Trophoblast cell (in vitro differentiated cells and primary cell): Measurements from ENCODE around the gene NAGPA.
A peak's percentile ranks its signal among the peaks of the same experiment; 100 is the strongest.

ENCODE experiments used
- DNase-seq, 2 donors: peaks; one replicate each; pipeline ENCODE4 v3.0.0-alpha.2; 2016
- H2AFZ ChIP-seq: 2 replicates; pipeline ENCODE4 v1.6.1; 2013; ENCODE audit warnings: low read length, moderate library complexity, mild to moderate bottlenecking; ENCODE audit not compliant: insufficient read depth, poor library complexity
- H2AK5ac ChIP-seq: 2 replicates; pipeline ENCODE4 v1.6.1; 2013; ENCODE audit warnings: mild to moderate bottlenecking, low read length
- H2BK120ac ChIP-seq: 2 replicates; pipeline ENCODE4 v1.6.1; 2013; ENCODE audit warnings: low read length, mild to moderate bottlenecking, moderate library complexity; ENCODE audit not compliant: insufficient read depth, poor library complexity
- H2BK12ac ChIP-seq: 2 replicates; pipeline ENCODE4 v1.6.1; 2013; ENCODE audit warnings: mild to moderate bottlenecking, low read length, moderate library complexity
- H2BK5ac ChIP-seq: 2 replicates; pipeline ENCODE4 v1.6.1; 2013; ENCODE audit warnings: low read length, low read depth, moderate library complexity, mild to moderate bottlenecking; ENCODE audit not compliant: poor library complexity
- H3K14ac ChIP-seq: 2 replicates; pipeline ENCODE4 v1.6.1; 2013; ENCODE audit warnings: mild to moderate bottlenecking, low read length
- H3K18ac ChIP-seq: 2 replicates; pipeline ENCODE4 v1.6.1; 2013; ENCODE audit warnings: mild to moderate bottlenecking, low read length
- H3K23ac ChIP-seq: 2 replicates; pipeline ENCODE4 v1.6.1; 2013; ENCODE audit warnings: low read length
- H3K27ac ChIP-seq: 2 replicates; pipeline ENCODE4 v1.5.1; 2013; ENCODE audit warnings: low read depth, mild to moderate bottlenecking, inconsistent platforms, low read length, moderate library complexity
- H3K27me3 ChIP-seq: 2 replicates; pipeline ENCODE4 v1.6.1; 2013; ENCODE audit warnings: inconsistent platforms, mild to moderate bottlenecking, low read length, moderate library complexity; ENCODE audit not compliant: insufficient read depth
- H3K36me3 ChIP-seq, 2 experiments: 1 replicate in 1 of 2; 2 replicates in 1 of 2; pipeline ENCODE4 v1.6.1; 2013; ENCODE audit warnings: low read length in 2 of 2, mild to moderate bottlenecking in 2 of 2, moderate library complexity in 1 of 2; ENCODE audit not compliant: insufficient read depth in 2 of 2, control insufficient read depth in 1 of 2
- H3K4ac ChIP-seq: 2 replicates; pipeline ENCODE4 v1.6.1; 2013; ENCODE audit warnings: low read depth, mild to moderate bottlenecking, low read length, moderate library complexity
- H3K4me1 ChIP-seq, 2 experiments: 1 replicate in 1 of 2; 2 replicates in 1 of 2; pipeline ENCODE4 v1.6.1; 2013; ENCODE audit warnings: low read length in 2 of 2, mild to moderate bottlenecking in 2 of 2, moderate library complexity in 1 of 2; ENCODE audit not compliant: insufficient read depth in 2 of 2, control insufficient read depth in 1 of 2
- H3K4me2 ChIP-seq: 2 replicates; pipeline ENCODE4 v1.6.1; 2013; ENCODE audit warnings: inconsistent platforms, mild to moderate bottlenecking, low read length, moderate library complexity
- H3K4me3 ChIP-seq: 2 replicates; pipeline ENCODE4 v1.5.1; 2013; ENCODE audit warnings: mild to moderate bottlenecking, low read depth, low read length, inconsistent platforms
- H3K79me1 ChIP-seq: one replicate; pipeline ENCODE4 v1.6.1; 2013; ENCODE audit warnings: low read length
- H3K79me2 ChIP-seq: 2 replicates; pipeline ENCODE4 v1.6.1; 2013; ENCODE audit warnings: low read length, mild to moderate bottlenecking; ENCODE audit not compliant: control insufficient read depth, insufficient read depth, poor library complexity
- H3K9ac ChIP-seq: 2 replicates; pipeline ENCODE4 v1.6.1; 2013; ENCODE audit warnings: mild to moderate bottlenecking, low read length
- H3K9me3 ChIP-seq: 2 replicates; pipeline ENCODE4 v1.6.1; 2013; ENCODE audit warnings: low read depth, mild to moderate bottlenecking, control low read depth, inconsistent platforms, low read length; ENCODE audit not compliant: insufficient read depth
- H4K12ac ChIP-seq: 2 replicates; pipeline ENCODE4 v1.6.1; 2013; ENCODE audit warnings: low read depth, mild to moderate bottlenecking, low read length, moderate library complexity
- H4K8ac ChIP-seq: 2 replicates; pipeline ENCODE4 v1.6.1; 2013; ENCODE audit warnings: low read depth, mild to moderate bottlenecking, low read length, moderate library complexity
- H4K91ac ChIP-seq: one replicate; pipeline ENCODE4 v1.6.1; 2013; ENCODE audit warnings: low read depth, mild to moderate bottlenecking, low read length, moderate library complexity
- WGBS: extraction: QIAGEN DNeasy Blood & Tissue Kit; methylation state at CpG from one replicate; pipeline ENCODE4 v1.1.7; 2013; ENCODE audit warnings: missing lambda C conversion rate; ENCODE audit not compliant: insufficient read length, insufficient coverage; ENCODE audit errors: extremely low coverage; 5-methylcytosine and 5-hydroxymethylcytosine counted together

Gene NAGPA

DNA sequence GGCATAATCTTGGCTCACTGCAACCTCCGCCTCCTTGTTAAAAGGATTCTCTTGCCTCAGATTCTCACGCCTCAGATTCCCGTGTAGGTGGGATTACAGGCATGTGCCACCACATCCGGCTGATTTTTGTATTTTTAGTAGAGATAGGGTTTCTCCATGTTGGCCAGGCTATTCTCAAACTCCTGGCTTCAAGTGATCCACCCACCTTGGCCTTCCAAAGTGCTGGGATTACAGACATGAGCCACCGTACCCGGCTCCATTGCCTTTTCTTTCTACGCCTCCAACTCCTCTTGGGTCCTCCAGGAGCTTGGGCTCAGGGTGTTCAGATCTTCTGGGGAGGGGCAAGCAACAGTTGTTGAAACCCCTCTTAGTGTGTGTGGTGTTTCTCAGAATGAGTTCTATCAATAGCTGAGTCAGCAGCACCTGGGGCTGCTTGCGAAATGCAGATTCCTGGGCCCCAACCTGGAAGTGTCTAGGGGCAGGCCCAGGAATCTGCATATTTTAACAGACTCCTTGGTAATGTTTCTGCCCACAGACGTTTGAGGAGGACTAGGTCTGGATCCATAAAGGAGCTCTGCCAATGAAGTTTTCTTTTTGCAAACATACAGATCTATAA lies 44.2 kb downstream of the NAGPA start:
- Histone ChIP-seq H2BK120ac (no peak overlapping the region), H4K91ac (no peak overlapping the region), H3K4me3 (no peak overlapping the region), H3K36me3 (no peaks in the 10 kb centered on the region), H2AFZ (no peak overlapping the region), H3K4ac (no peak overlapping the region), H2AK5ac (no peak overlapping the region), H3K27me3 (peaks cover 12% of the 10 kb centered on the region), H2BK12ac (no peak overlapping the region), H3K79me1 (no peaks in the 10 kb centered on the region), H3K23ac (no peak overlapping the region), H2BK5ac (no peak overlapping the region), H3K9ac (no peak overlapping the region), H4K12ac (no peak overlapping the region), H3K14ac (no peak overlapping the region), H3K79me2 (no peaks in the 10 kb centered on the region), H3K18ac (no peak overlapping the region), H3K27ac (no peak overlapping the region), H3K4me1 (no peaks in the 10 kb centered on the region), H3K4me2 (no peak overlapping the region), H3K9me3 (peaks cover 4% of the 10 kb centered on the region), H4K8ac (no peak overlapping the region)
- DNase-seq: no peak
- no CpG with 5 or more reads among the region's 9 CpGs for WGBS

DNA sequence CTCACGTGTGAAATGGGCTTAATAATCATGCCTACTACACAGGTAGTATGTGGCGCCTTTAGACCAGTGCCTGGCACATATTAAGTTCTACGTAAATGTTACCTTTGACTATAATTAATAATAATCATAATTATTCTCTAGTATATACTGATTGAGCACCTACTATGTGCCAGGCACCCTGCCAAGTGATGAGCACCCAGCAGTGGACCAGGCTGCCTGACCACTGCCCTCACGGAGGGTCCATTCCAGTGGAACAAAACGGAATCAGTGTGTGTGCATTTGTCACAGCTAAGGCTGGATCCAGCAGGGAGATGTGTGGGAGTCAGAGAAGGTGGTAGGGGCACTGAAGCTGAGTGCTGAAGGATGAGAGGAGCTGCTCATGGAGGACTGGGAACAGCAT lies 45.1 kb downstream of the NAGPA start:
- Histone ChIP-seq H3K9me3 (peaks cover 4% of the 10 kb centered on the region), H3K9ac (no peak overlapping the region), H2AK5ac (no peak overlapping the region), H3K36me3 (no peaks in the 10 kb centered on the region), H2BK12ac (no peak overlapping the region), H3K14ac (no peak overlapping the region), H3K4me3 (no peak overlapping the region), H2AFZ (no peak overlapping the region), H3K4me2 (no peak overlapping the region), H3K18ac (no peak overlapping the region), H3K4me1 (no peaks in the 10 kb centered on the region), H3K79me1 (no peaks in the 10 kb centered on the region), H2BK5ac (no peak overlapping the region), H3K23ac (no peak overlapping the region), H3K4ac (no peak overlapping the region), H3K27me3 (peaks cover 12% of the 10 kb centered on the region), H3K27ac (no peak overlapping the region), H4K91ac (no peak overlapping the region), H4K12ac (no peak overlapping the region), H4K8ac (no peak overlapping the region), H2BK120ac (no peak overlapping the region), H3K79me2 (no peaks in the 10 kb centered on the region)
- no CpG with 5 or more reads among the region's 5 CpGs for WGBS
- DNase-seq: no peak

DNA sequence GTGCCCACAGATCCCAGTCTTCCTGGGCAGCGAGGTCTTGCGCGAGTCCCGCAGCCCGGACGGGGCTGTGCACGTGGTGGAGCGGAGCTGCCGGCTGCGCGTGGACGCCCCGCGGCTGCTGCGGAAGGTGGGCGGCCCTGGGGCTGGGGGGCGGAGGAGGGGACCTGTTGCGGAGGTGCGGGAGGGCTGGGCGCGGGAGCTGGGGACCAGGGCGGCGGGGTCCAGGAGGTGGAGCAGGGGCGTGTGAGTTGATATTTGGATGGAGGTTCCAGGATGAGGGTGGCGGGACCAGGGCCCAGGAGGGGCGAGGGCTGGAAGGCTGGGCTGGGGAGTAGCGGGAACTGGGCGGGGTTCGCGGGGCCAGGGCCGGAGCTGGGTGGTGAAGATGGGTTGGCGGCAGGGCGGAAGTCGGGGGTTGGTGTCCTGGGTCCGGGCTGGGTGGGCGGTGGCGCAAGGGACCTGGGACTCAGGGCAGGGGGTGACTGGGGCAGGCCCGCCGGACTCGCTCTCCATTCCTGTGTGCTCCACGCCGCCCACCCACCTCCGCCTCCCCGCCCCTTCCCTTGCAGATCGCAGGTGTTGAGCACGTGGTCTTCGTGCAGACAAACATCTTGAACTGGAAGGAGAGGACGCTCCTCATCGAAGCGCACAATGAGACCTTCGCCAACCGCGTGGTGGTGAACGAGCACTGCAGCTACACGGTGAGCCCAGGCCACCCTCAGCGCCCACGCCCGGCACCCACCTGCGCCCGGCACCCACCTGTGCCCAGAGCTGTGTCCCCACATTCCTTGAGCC lies 46.0 kb downstream of the NAGPA start:
- Histone ChIP-seq H3K9me3 (peaks cover 4% of the 10 kb centered on the region), H2AFZ (no peak overlapping the region), H2BK12ac (no peak overlapping the region), H2BK120ac (no peak overlapping the region), H3K4me1 (no peaks in the 10 kb centered on the region), H4K12ac (no peak overlapping the region), H2AK5ac (no peak overlapping the region), H4K8ac (no peak overlapping the region), H3K9ac (no peak overlapping the region), H3K79me2 (no peaks in the 10 kb centered on the region), H3K4me3 (peak overlapping the region; percentile 65), H3K4me2 (no peak overlapping the region), H3K36me3 (no peaks in the 10 kb centered on the region), H3K14ac (no peak overlapping the region), H3K79me1 (no peaks in the 10 kb centered on the region), H3K4ac (no peak overlapping the region), H2BK5ac (no peak overlapping the region), H3K27me3 (peaks cover 12% of the 10 kb centered on the region), H4K91ac (no peak overlapping the region), H3K27ac (no peak overlapping the region), H3K23ac (no peak overlapping the region), H3K18ac (no peak overlapping the region)
- DNase-seq: no peak
- no CpG with 5 or more reads among the region's 60 CpGs for WGBS

DNA sequence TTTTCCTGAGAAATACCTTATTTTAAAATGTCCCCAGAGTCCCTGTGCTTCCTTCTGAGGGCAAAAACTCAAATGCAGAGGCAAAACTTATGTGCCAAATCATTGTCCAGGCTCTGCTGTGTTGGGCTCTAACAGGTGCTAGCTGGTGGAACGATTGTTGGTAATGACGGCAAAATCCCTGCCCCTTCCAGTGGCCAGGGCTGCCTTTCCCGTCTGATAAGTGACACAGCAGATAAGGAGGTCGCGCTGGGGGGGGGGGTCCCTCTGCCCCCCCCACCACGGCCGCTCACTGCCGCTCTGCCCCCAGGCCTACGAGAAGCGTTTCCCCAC lies 46.5 kb downstream of the NAGPA start:
- H3K4me3 ChIP-seq: no peak overlapping the region
- H3K79me1 ChIP-seq: no peaks in the 10 kb centered on the region
- H2BK120ac ChIP-seq: no peak overlapping the region
- H4K91ac ChIP-seq: no peak overlapping the region
- no peaks in the 10 kb centered on the region for H3K79me2 ChIP-seq
- H2AK5ac ChIP-seq: no peak overlapping the region
- H3K27me3 ChIP-seq: peaks cover 12% of the 10 kb centered on the region
- H3K27ac ChIP-seq: no peak overlapping the region
- no CpG with 5 or more reads among the region's 10 CpGs for WGBS
- H3K18ac ChIP-seq: no peak overlapping the region
- no peak for DNase-seq
- no peak overlapping the region for H3K23ac ChIP-seq
- H4K12ac ChIP-seq: no peak overlapping the region
- H2BK5ac ChIP-seq: no peak overlapping the region
- no peak overlapping the region for H2AFZ ChIP-seq
- no peak overlapping the region for H3K14ac ChIP-seq
- H3K4ac ChIP-seq: no peak overlapping the region
- no peak overlapping the region for H2BK12ac ChIP-seq
- no peaks in the 10 kb centered on the region for H3K4me1 ChIP-seq
- peaks cover 4% of the 10 kb centered on the region for H3K9me3 ChIP-seq
- no peak overlapping the region for H3K4me2 ChIP-seq
- H4K8ac ChIP-seq: no peak overlapping the region
- H3K36me3 ChIP-seq: no peaks in the 10 kb centered on the region
- no peak overlapping the region for H3K9ac ChIP-seq
